Neural progenitor cell (in vitro differentiated cells): ENCODE measurements around the gene H3-3A.

Experiments
- CTCF ChIP-seq: fragments of 200-600 bp; sonication (generic); IDR thresholded peaks from 2 replicates; pipeline ENCODE4 v1.5.1; 2017; ENCODE audit warnings: antibody characterized with exemption, mild to moderate bottlenecking
- EZH2 ChIP-seq: fragments of 200-600 bp; sonication (generic); IDR thresholded peaks from 2 replicates; pipeline ENCODE4 v1.6.1; 2017; ENCODE audit warnings: antibody characterized with exemption, mild to moderate bottlenecking, moderate library complexity

GRCh38 chr1:226062558-226063223, at the start of gene H3-3A:
- TF ChIP-seq CTCF (no peak), EZH2 (no peak)
